SK-N-SH (cell line): Measurements from ENCODE around the gene KLHDC3. TPM values are rescaled to one million over a fixed set of nuclear protein-coding genes. Genes with fewer than 3 reads are reported as not detected.

Experiments used
- CTCF ChIA-PET: fragments of 300-600, 350-600 bp; formaldehyde crosslinking; extraction: SDS; loops from one replicate; lab custom pipeline; 2021; lab: Yijun Ruan, JAX
- POLR2A ChIA-PET: fragments of 350-600 bp; sonication (Branson Sonifier 250); formaldehyde crosslinking; extraction: SDS; loops from one replicate; lab custom pipeline; 2020; ENCODE audit warnings: antibody characterized with exemption, inconsistent platforms; lab: Yijun Ruan, JAX
- DNase-seq: peaks from one replicate; pipeline ENCODE4 v3.0.0; 2012
- H2AFZ ChIP-seq: fragments of 200-600 bp; sonication (generic); 2 replicates; pipeline ENCODE4 v1.8.1; 2016; ENCODE audit warnings: antibody characterized with exemption, mild to moderate bottlenecking, low read depth
- H3F3A ChIP-seq: fragments of 200-600 bp; sonication (generic); replicated peaks from 2 replicates; pipeline ENCODE3; 2016; ENCODE audit warnings: antibody characterized with exemption, mild to moderate bottlenecking; ENCODE audit not compliant: insufficient read depth
- H3K27ac ChIP-seq, 2 experiments: fragments of 200-500 bp in 1 of 2; fragments of 200-600 bp in 1 of 2; sonication (Bioruptor generic) in 1 of 2; sonication (generic), shearing (Covaris generic) in 1 of 2; 2 replicates each; pipeline versions ENCODE4 v1.5.1 to v1.6.1; 2014 to 2016; ENCODE audit warnings: low read depth in 2 of 2, inconsistent platforms in 1 of 2, low read length in 1 of 2, mild to moderate bottlenecking in 1 of 2, mixed read lengths in 1 of 2
- H3K27me3 ChIP-seq: fragments of 200-600 bp; sonication (generic), shearing (Covaris generic); 2 replicates; pipeline ENCODE4 v1.6.1; 2016; ENCODE audit warnings: mixed run types; ENCODE audit not compliant: insufficient read depth
- H3K36me3 ChIP-seq, 2 experiments: fragments of 200-500 bp in 1 of 2; fragments of 200-600 bp in 1 of 2; sonication (Bioruptor generic) in 1 of 2; sonication (generic) in 1 of 2; replicated peaks in 1 of 2; 2 replicates each; pipeline versions ENCODE3 to v1.5.1; 2014 to 2016; ENCODE audit warnings: low read length in 1 of 2, mild to moderate bottlenecking in 1 of 2; ENCODE audit not compliant: insufficient read depth in 2 of 2, control insufficient read depth in 1 of 2
- H3K4me1 ChIP-seq, 2 experiments: fragments of 200-500 bp in 1 of 2; fragments of 200-600 bp in 1 of 2; sonication (Bioruptor generic) in 1 of 2; sonication (generic), shearing (Covaris generic) in 1 of 2; 2 replicates each; pipeline versions ENCODE4 v1.5.1 to v1.6.1; 2014 to 2016; ENCODE audit warnings: low read depth in 1 of 2, low read length in 1 of 2, mixed run types in 1 of 2; ENCODE audit not compliant: insufficient read depth in 2 of 2, control insufficient read depth in 1 of 2
- H3K4me2 ChIP-seq: fragments of 200-600 bp; sonication (generic), shearing (Covaris generic); 2 replicates; pipeline ENCODE4 v1.6.1; 2017; ENCODE audit warnings: mixed run types
- H3K4me3 ChIP-seq, 2 experiments: fragments of 200-500 bp in 1 of 2; fragments of 200-600 bp in 1 of 2; sonication (Bioruptor generic) in 1 of 2; sonication (generic), shearing (Covaris generic) in 1 of 2; 2 replicates each; pipeline versions ENCODE4 v1.5.1 to v1.8.1; 2014 to 2016; ENCODE audit warnings: low read depth in 2 of 2, inconsistent platforms in 1 of 2, low read length in 1 of 2, mild to moderate bottlenecking in 1 of 2, mixed read lengths in 1 of 2, moderate library complexity in 1 of 2
- H3K79me2 ChIP-seq: fragments of 200-600 bp; sonication (generic); 2 replicates; pipeline ENCODE4 v1.8.1; 2017; ENCODE audit warnings: mild to moderate bottlenecking; ENCODE audit not compliant: insufficient read depth
- H3K9ac ChIP-seq: fragments of 200-600 bp; sonication (generic); 2 replicates; pipeline ENCODE4 v1.6.1; 2017; ENCODE audit warnings: mixed run types
- H3K9me2 ChIP-seq: fragments of 200-600 bp; sonication (generic); 2 replicates; pipeline ENCODE4 v1.6.1; 2017; ENCODE audit warnings: mixed run types
- H3K9me3 ChIP-seq: fragments of 200-600 bp; sonication (generic); 2 replicates; pipeline ENCODE4 v1.6.1; 2017; ENCODE audit warnings: mixed run types, mild to moderate bottlenecking, moderate library complexity
- H4K20me1 ChIP-seq: fragments of 200-600 bp; sonication (generic); 2 replicates; pipeline ENCODE4 v1.6.1; 2017; ENCODE audit warnings: mild to moderate bottlenecking, mixed run types; ENCODE audit not compliant: insufficient read depth
- CHD2 ChIP-seq: fragments of 150-350 bp; IDR thresholded peaks from 2 replicates; pipeline ENCODE4 v1.6.1; 2018; ENCODE audit warnings: low read length; ENCODE audit not compliant: partially characterized antibody
- CTCF ChIP-seq: fragments of 200-600 bp; sonication (generic); IDR thresholded peaks from 2 replicates; pipeline ENCODE4 v1.6.1; 2017; ENCODE audit warnings: antibody characterized with exemption, mild to moderate bottlenecking, moderate library complexity
- ELF1 ChIP-seq: IDR thresholded peaks from 2 replicates; pipeline ENCODE4 v1.4.0; 2012
- EP300 ChIP-seq, 2 experiments: IDR thresholded peaks; 2 replicates each; pipeline versions ENCODE4 v1.4.0 to v1.6.1; 2012; ENCODE audit warnings: borderline replicate concordance in 1 of 2, low read depth in 1 of 2, low read length in 1 of 2
- FOSL2 ChIP-seq: IDR thresholded peaks from 2 replicates; pipeline ENCODE4 v1.4.0; 2012; ENCODE audit warnings: low read depth, mild to moderate bottlenecking, moderate library complexity, borderline replicate concordance
- FOXJ3 ChIP-seq: sonication (generic); formaldehyde crosslinking; IDR thresholded peaks from 2 replicates; pipeline ENCODE4 v1.5.1; 2020; ENCODE audit warnings: mild to moderate bottlenecking, missing genetic modification reagents
- FOXM1 ChIP-seq: IDR thresholded peaks from 2 replicates; pipeline ENCODE4 v1.4.0; 2012; ENCODE audit warnings: low read depth, mild to moderate bottlenecking
- MAX ChIP-seq: IDR thresholded peaks from 2 replicates; pipeline ENCODE4 v1.4.0; 2012; ENCODE audit warnings: low read depth
- MEF2A ChIP-seq: IDR thresholded peaks from 2 replicates; pipeline ENCODE4 v1.4.0; 2012; ENCODE audit warnings: low read depth, borderline replicate concordance
- NFIC ChIP-seq: IDR thresholded peaks from 2 replicates; pipeline ENCODE4 v1.4.0; 2012; ENCODE audit warnings: borderline replicate concordance
- RAD21 ChIP-seq: IDR thresholded peaks from 2 replicates; pipeline ENCODE4 v1.6.1; 2012; ENCODE audit warnings: mild to moderate bottlenecking, low read length
- RCOR1 ChIP-seq: fragments of 150-350 bp; IDR thresholded peaks from 2 replicates; pipeline ENCODE4 v1.6.1; 2017; ENCODE audit warnings: antibody characterized with exemption, low read length
- REST ChIP-seq: IDR thresholded peaks from 2 replicates; pipeline ENCODE4 v1.6.1; 2012; ENCODE audit warnings: mild to moderate bottlenecking, low read depth, low read length, moderate library complexity
- RFX5 ChIP-seq: IDR thresholded peaks from 2 replicates; pipeline ENCODE4 v1.6.1; 2012; ENCODE audit warnings: mild to moderate bottlenecking, improper control_type of control experiment, low read length
- RXRA ChIP-seq: IDR thresholded peaks from 2 replicates; pipeline ENCODE4 v1.4.0; 2012; ENCODE audit warnings: low read depth, mild to moderate bottlenecking, borderline replicate concordance
- SIN3A ChIP-seq: IDR thresholded peaks from 2 replicates; pipeline ENCODE4 v1.6.1; 2012; ENCODE audit warnings: low read depth, mild to moderate bottlenecking, low read length, moderate library complexity, borderline replicate concordance
- SMC3 ChIP-seq: IDR thresholded peaks from 2 replicates; pipeline ENCODE4 v1.6.1; 2012; ENCODE audit warnings: low read depth, low read length, improper control_type of control experiment
- USF2 ChIP-seq: fragments of 150-350 bp; IDR thresholded peaks from 2 replicates; pipeline ENCODE4 v1.6.1; 2017; ENCODE audit warnings: antibody characterized with exemption, low read length, low read depth, borderline replicate concordance
- YY1 ChIP-seq: IDR thresholded peaks from 2 replicates; pipeline ENCODE4 v1.4.0; 2012; ENCODE audit warnings: low read depth, mild to moderate bottlenecking
- WGBS: methylation state at CpG from one replicate; pipeline ENCODE4 v1.1.6; 2017; ENCODE audit warnings: low lambda C conversion rate; 5-methylcytosine and 5-hydroxymethylcytosine counted together
- polyA plus RNA-seq, 3 experiments: library from polyadenylated mRNA; depleted of rRNA; stranded (reverse); fragments of >200 nt; gene quantifications; 2 replicates each; pipeline ENCODE4 v1.2.3, GENCODE V29; 2012

The KLHDC3 gene
- polyA plus RNA-seq, 1 of the 3 experiments (the other 2 are of a cell fraction): 74.1 TPM

GRCh38 chr6:43013097-43013842 lies 779 bp upstream of the KLHDC3 start:
- WGBS: 1% methylated on average over 23 of the region's 25 CpGs

GRCh38 chr6:43014434-43014909 lies 423 bp downstream of the KLHDC3 start:
- peaks cover 3 to 36% of the 10 kb centered on the region in 2 experiments; a peak in 3 of 4 replicates for H3K4me1 ChIP-seq
- peak overlapping the region; percentile 47 to 81 for H3K4me3 ChIP-seq
- H4K20me1 ChIP-seq: peaks cover 12% of the 10 kb centered on the region; the same call in 1 of the 2 replicates
- DNase-seq: no peak
- H3K79me2 ChIP-seq: peaks cover 71% of the 10 kb centered on the region
- ChIA-PET CTCF (interaction anchor here (0.6 to 3.6 kb wide), 6 partner anchors 9 to 214 kb away, joined by 3 to 12 read pairs (median 3); partner anchors contain the start of gene DNPH1), POLR2A (interaction anchor here (0.8 to 2.3 kb wide), 10 partner anchors 31 to 159 kb away, joined by 3 to 12 read pairs (median 6); partner anchors contain the start of genes CNPY3, CUL7, KLC4 and MRPL2)
- peak overlapping the region; percentile 35 to 57 for H3K27ac ChIP-seq
- no peak overlapping the region for H2AFZ ChIP-seq
- peak overlapping the region; percentile 74 for H3K9ac ChIP-seq
- no peaks in the 10 kb centered on the region for H3K9me2 ChIP-seq
- peaks cover 25% of the 10 kb centered on the region for H3F3A ChIP-seq
- H3K27me3 ChIP-seq: no peaks in the 10 kb centered on the region
- H3K36me3 ChIP-seq: peaks cover 31 to 54% of the 10 kb centered on the region in 2 experiments
- WGBS: 1% methylated on average over 7 of the region's 7 CpGs
- H3K9me3 ChIP-seq: no peaks in the 10 kb centered on the region
- peak overlapping the region; percentile 79 for H3K4me2 ChIP-seq
- TF ChIP-seq FOXM1 (no peak), CHD2 (no peak), MAX (no peak), REST (no peak), RCOR1 (no peak), RAD21 (no peak), FOSL2 (no peak), SIN3A (no peak), NFIC (no peak), CTCF (no peak), USF2 (no peak), RXRA (no peak), ELF1 (no peak), RFX5 (no peak), EP300 (IDR thresholded peaks at IDR 0.05; ENCODE audit: borderline replicate concordance in 1 of 2, low read depth in 1 of 2, low read length in 1 of 2) (no peak), MEF2A (no peak)

More at GRCh38 chr6:43013097-43013842, 779 bp upstream of the KLHDC3 start:
- no peak for DNase-seq
- Histone ChIP-seq H2AFZ (peak overlapping the region; percentile 81), H3K79me2 (peaks cover 70% of the 10 kb centered on the region), H3K4me2 (peak overlapping the region; percentile 92), H3K9ac (peak overlapping the region; percentile 80), H4K20me1 (peaks cover 12% of the 10 kb centered on the region; the same call in 1 of the 2 replicates), H3K9me3 (no peaks in the 10 kb centered on the region), H3K36me3 (peaks cover 28 to 50% of the 10 kb centered on the region in 2 experiments), H3K4me3 (peak overlapping the region; percentile 47 to 85), H3K9me2 (no peaks in the 10 kb centered on the region), H3K27me3 (no peaks in the 10 kb centered on the region), H3F3A (peaks cover 13% of the 10 kb centered on the region), H3K27ac (peak overlapping the region; percentile 47 to 75; a peak in 3 of 4 replicates), H3K4me1 (peaks cover 3 to 36% of the 10 kb centered on the region in 2 experiments; a peak in 3 of 4 replicates)
- POLR2A ChIA-PET: interaction anchor here (1.0 to 2.3 kb wide), 11 partner anchors 13 to 157 kb away, joined by 3 to 12 read pairs (median 6); partner anchors contain the start of genes CNPY3, CUL7, KLC4 and MRPL2
- CTCF ChIA-PET: interaction anchor here (0.9 to 3.6 kb wide), 6 partner anchors 8 to 130 kb away, joined by 3 to 12 read pairs (median 3); no protein-coding TSS in a partner anchor
- TF ChIP-seq YY1 (no peak), FOXJ3 (CRISPR knock-in tag) (0 out of 2 replicates have a peak, but pooled peaks have one; percentile 25), RFX5 (0 out of 2 replicates have a peak, but pooled peaks have one; percentile 5), SMC3 (no peak)
